HepG2 (cell line): ENCODE results near the gene UBE3B. TPM values are rescaled to one million over a fixed set of nuclear protein-coding genes. Genes with fewer than 3 reads are reported as not detected.

Experiments used
- AHR ChIP-seq: IDR thresholded peaks from 2 replicates; pipeline ENCODE4 v1.6.1; 2018; ENCODE audit warnings: missing genetic modification reagents, missing compliant biosample characterization
- HMG20B ChIP-seq: conservative IDR thresholded peaks from 2 replicates; pipeline ENCODE4 v1.6.1; 2016; ENCODE audit warnings: missing genetic modification reagents, missing compliant biosample characterization
- KLF9 ChIP-seq: IDR thresholded peaks from 2 replicates; pipeline ENCODE4 v1.6.1; 2016; ENCODE audit warnings: low read depth
- SIN3A ChIP-seq: IDR thresholded peaks from 2 replicates; pipeline ENCODE4 v1.6.1; 2011; ENCODE audit warnings: low read depth, mild to moderate bottlenecking, control low read depth, low read length, borderline replicate concordance
- SP4 ChIP-seq: sonication (generic); formaldehyde crosslinking; IDR thresholded peaks from 2 replicates; pipeline ENCODE4 v1.8.1; 2023; ENCODE audit warnings: mild to moderate bottlenecking, missing genetic modification reagents
- TP53 ChIP-seq: sonication (generic); formaldehyde crosslinking; conservative IDR thresholded peaks from 2 replicates; pipeline ENCODE4 v1.4.0; 2020; ENCODE audit warnings: missing genetic modification reagents
- ZNF101 ChIP-seq: sonication (generic); formaldehyde crosslinking; IDR thresholded peaks from 2 replicates; pipeline ENCODE4 v1.4.0; 2020; ENCODE audit warnings: mild to moderate bottlenecking, low read depth, missing genetic modification reagents, borderline replicate concordance
- ZNF678 ChIP-seq: sonication (generic); formaldehyde crosslinking; IDR thresholded peaks from 2 replicates; pipeline ENCODE4 v1.4.0; 2020; ENCODE audit warnings: mild to moderate bottlenecking, missing genetic modification reagents
- polyA plus RNA-seq, 8 experiments: library from polyadenylated mRNA; depleted of rRNA in 3 of 8; stranded (reverse) in 7 of 8; unstranded in 1 of 8; fragments of >200 nt; fragmentation: Illumina TruSeq in 4 of 8; extraction: Trizol in 4 of 8; gene quantifications; 2 replicates each; pipeline versions ENCODE4 v1.2.1 to v1.2.3, GENCODE V29; 2011 to 2016; ENCODE audit warnings: low read depth in 4 of 8, missing spikeins in 1 of 8, mixed read lengths in 1 of 8; ENCODE audit not compliant: insufficient read depth in 1 of 8
- total RNA-seq, 5 experiments: library from RNA; depleted of rRNA; stranded (reverse); fragments of >200 nt; fragmentation: Illumina TruSeq; extraction: Trizol; gene quantifications; 2 replicates each; pipeline ENCODE4 v1.2.3, GENCODE V29; 2016; ENCODE audit warnings: low read depth in 1 of 5
- TF ChIP-seq, protein P1 (sequence below): sonication (generic); formaldehyde crosslinking; IDR thresholded peaks from 2 replicates; pipeline ENCODE4 v1.4.0; 2020; ENCODE audit warnings: missing genetic modification reagents
- TF ChIP-seq, protein P2 (sequence below), 2 experiments: sonication (generic) in 1 of 2; formaldehyde crosslinking in 1 of 2; IDR thresholded peaks; 2 replicates each; pipeline versions ENCODE4 v1.5.1 to v1.6.1; 2011 to 2020; ENCODE audit warnings: borderline replicate concordance in 1 of 2, low read depth in 1 of 2, low read length in 1 of 2, mild to moderate bottlenecking in 1 of 2, missing genetic modification reagents in 1 of 2, moderate library complexity in 1 of 2
- TF ChIP-seq, protein P3 (sequence below): sonication (generic); formaldehyde crosslinking; conservative IDR thresholded peaks from 2 replicates; pipeline ENCODE4 v1.8.1; 2023; ENCODE audit warnings: missing genetic modification reagents
- TF ChIP-seq, protein P4 (sequence below), 2 experiments: IDR thresholded peaks; 2 replicates each; pipeline ENCODE4 v1.6.1; 2011 to 2012; ENCODE audit warnings: low read length in 2 of 2, borderline replicate concordance in 1 of 2, low read depth in 1 of 2, mild to moderate bottlenecking in 1 of 2, moderate library complexity in 1 of 2
- TF ChIP-seq, protein P5 (sequence below): sonication (generic); formaldehyde crosslinking; IDR thresholded peaks from 2 replicates; pipeline ENCODE4 v1.5.0; 2020; ENCODE audit warnings: missing genetic modification reagents, mild to moderate bottlenecking, borderline replicate concordance

UBE3B gene
- total and polyA plus RNA-seq, 2 of the 13 experiments (the other 11 are each of a cell fraction or from before 2014, with no cell fraction given): 22.7 to 25.3 TPM

DNA sequence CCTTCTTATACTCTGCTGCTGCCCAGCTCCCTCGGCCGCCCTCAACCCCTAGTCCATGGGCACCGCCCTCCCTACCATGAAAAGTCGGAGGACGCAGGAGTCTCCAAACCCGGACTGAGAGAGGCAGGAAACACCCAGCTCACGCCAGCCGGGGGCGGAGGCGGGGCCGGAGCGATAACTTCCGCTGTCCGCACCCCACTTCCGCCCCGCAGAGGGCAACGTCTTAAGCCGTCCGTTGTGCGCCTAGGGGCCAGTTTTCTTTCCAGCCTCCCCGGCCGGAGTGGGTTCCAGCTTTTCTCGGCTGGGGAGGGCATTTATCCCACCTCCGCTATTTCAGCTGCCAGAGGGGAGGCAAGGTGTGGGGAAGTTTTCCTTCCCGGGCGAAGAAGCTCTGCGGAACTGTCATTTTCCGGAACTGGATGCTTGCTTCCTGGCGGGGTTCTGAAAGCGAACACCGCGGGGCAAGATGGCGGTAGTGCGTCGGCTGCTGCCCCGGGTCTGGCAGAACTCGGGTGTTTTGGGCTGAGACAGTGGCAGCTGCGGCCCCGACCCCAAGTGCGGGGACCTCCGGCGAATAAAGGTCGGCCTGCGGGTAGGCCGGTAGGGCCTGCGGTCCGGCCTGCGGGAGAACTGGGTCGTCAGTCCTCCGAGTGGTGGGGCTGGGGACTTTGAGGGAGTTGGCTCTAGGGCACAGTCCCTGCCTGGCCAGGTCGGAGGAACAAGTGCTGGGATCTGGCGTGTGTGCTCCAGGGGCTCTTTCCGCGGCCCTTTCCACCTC, at the start of gene UBE3B, which contains the start of gene KCTD10 (continued):
- TF ChIP-seq, protein P1, sequence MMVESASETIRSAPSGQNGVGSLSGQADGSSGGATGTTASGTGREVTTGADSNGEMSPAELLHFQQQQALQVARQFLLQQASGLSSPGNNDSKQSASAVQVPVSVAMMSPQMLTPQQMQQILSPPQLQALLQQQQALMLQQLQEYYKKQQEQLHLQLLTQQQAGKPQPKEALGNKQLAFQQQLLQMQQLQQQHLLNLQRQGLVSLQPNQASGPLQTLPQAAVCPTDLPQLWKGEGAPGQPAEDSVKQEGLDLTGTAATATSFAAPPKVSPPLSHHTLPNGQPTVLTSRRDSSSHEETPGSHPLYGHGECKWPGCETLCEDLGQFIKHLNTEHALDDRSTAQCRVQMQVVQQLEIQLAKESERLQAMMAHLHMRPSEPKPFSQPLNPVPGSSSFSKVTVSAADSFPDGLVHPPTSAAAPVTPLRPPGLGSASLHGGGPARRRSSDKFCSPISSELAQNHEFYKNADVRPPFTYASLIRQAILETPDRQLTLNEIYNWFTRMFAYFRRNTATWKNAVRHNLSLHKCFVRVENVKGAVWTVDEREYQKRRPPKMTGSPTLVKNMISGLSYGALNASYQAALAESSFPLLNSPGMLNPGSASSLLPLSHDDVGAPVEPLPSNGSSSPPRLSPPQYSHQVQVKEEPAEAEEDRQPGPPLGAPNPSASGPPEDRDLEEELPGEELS: 0 out of 2 replicates have a peak, but pooled peaks have one; percentile 45
- 0 out of 2 replicates have a peak, but pooled peaks have one; percentile 38 for TF ChIP-seq AHR (CRISPR knock-in tag)
- TF ChIP-seq KLF9 (CRISPR knock-in tag): 0 out of 2 replicates have a peak, but pooled peaks have one; percentile 51
- TF ChIP-seq SIN3A: peak; percentile 73; the same call in 1 of the 2 replicates
- TF ChIP-seq, protein P2, sequence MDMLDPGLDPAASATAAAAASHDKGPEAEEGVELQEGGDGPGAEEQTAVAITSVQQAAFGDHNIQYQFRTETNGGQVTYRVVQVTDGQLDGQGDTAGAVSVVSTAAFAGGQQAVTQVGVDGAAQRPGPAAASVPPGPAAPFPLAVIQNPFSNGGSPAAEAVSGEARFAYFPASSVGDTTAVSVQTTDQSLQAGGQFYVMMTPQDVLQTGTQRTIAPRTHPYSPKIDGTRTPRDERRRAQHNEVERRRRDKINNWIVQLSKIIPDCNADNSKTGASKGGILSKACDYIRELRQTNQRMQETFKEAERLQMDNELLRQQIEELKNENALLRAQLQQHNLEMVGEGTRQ (IDR thresholded peaks at IDR 0.05; ENCODE audit: low read depth, low read length): no peak
- TF ChIP-seq, protein P2 (CRISPR knock-in tag; IDR thresholded peaks at IDR 0.05; ENCODE audit: borderline replicate concordance): no peak; the same call in 1 of the 2 replicates
- peak; percentile 76; the same call in 1 of the 2 replicates for TF ChIP-seq TP53 (CRISPR knock-in tag)
- no peak for TF ChIP-seq ZNF101 (CRISPR knock-in tag)
- TF ChIP-seq, protein P3, sequence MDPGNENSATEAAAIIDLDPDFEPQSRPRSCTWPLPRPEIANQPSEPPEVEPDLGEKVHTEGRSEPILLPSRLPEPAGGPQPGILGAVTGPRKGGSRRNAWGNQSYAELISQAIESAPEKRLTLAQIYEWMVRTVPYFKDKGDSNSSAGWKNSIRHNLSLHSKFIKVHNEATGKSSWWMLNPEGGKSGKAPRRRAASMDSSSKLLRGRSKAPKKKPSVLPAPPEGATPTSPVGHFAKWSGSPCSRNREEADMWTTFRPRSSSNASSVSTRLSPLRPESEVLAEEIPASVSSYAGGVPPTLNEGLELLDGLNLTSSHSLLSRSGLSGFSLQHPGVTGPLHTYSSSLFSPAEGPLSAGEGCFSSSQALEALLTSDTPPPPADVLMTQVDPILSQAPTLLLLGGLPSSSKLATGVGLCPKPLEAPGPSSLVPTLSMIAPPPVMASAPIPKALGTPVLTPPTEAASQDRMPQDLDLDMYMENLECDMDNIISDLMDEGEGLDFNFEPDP (CRISPR knock-in tag): no peak
- TF ChIP-seq, protein P4, sequence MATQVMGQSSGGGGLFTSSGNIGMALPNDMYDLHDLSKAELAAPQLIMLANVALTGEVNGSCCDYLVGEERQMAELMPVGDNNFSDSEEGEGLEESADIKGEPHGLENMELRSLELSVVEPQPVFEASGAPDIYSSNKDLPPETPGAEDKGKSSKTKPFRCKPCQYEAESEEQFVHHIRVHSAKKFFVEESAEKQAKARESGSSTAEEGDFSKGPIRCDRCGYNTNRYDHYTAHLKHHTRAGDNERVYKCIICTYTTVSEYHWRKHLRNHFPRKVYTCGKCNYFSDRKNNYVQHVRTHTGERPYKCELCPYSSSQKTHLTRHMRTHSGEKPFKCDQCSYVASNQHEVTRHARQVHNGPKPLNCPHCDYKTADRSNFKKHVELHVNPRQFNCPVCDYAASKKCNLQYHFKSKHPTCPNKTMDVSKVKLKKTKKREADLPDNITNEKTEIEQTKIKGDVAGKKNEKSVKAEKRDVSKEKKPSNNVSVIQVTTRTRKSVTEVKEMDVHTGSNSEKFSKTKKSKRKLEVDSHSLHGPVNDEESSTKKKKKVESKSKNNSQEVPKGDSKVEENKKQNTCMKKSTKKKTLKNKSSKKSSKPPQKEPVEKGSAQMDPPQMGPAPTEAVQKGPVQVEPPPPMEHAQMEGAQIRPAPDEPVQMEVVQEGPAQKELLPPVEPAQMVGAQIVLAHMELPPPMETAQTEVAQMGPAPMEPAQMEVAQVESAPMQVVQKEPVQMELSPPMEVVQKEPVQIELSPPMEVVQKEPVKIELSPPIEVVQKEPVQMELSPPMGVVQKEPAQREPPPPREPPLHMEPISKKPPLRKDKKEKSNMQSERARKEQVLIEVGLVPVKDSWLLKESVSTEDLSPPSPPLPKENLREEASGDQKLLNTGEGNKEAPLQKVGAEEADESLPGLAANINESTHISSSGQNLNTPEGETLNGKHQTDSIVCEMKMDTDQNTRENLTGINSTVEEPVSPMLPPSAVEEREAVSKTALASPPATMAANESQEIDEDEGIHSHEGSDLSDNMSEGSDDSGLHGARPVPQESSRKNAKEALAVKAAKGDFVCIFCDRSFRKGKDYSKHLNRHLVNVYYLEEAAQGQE (IDR thresholded peaks at IDR 0.05; ENCODE audit: borderline replicate concordance in 1 of 2, low read depth in 1 of 2, low read length in 2 of 2): peak in 1 of 2 experiments; percentile 65; a peak in 2 of 4 replicates
- TF ChIP-seq HMG20B (CRISPR knock-in tag): no peak
- TF ChIP-seq, protein P5, sequence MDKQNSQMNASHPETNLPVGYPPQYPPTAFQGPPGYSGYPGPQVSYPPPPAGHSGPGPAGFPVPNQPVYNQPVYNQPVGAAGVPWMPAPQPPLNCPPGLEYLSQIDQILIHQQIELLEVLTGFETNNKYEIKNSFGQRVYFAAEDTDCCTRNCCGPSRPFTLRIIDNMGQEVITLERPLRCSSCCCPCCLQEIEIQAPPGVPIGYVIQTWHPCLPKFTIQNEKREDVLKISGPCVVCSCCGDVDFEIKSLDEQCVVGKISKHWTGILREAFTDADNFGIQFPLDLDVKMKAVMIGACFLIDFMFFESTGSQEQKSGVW (CRISPR knock-in tag): no peak
- TF ChIP-seq ZNF678 (CRISPR knock-in tag): no peak
- peak; percentile 77 for TF ChIP-seq SP4
